H7 (cell line): Measurements from ENCODE around the gene MYH11. TPM values are rescaled to one million over a fixed set of nuclear protein-coding genes. Genes with fewer than 3 reads are reported as not detected.

Source experiments
- DNase-seq: peaks from one replicate; pipeline ENCODE4 v3.0.0; 2012
- H3K27me3 ChIP-seq: 2 replicates; pipeline ENCODE4 v1.6.0; 2011; ENCODE audit warnings: mild to moderate bottlenecking, low read length; ENCODE audit not compliant: control insufficient read depth, insufficient read depth
- H3K36me3 ChIP-seq: replicated peaks from 2 replicates; pipeline ENCODE4 v1.5.1; 2011; ENCODE audit warnings: low read length; ENCODE audit not compliant: control insufficient read depth, insufficient read depth
- H3K4me3 ChIP-seq: 2 replicates; pipeline ENCODE4 v1.5.1; 2011; ENCODE audit warnings: low read depth, mild to moderate bottlenecking, control low read depth, low read length, moderate library complexity; ENCODE audit not compliant: insufficient read depth
- total RNA-seq: library from RNA; depleted of rRNA; stranded (reverse); fragments of >200 nt; shearing (Covaris generic); gene quantifications from 2 replicates; pipeline ENCODE4 v1.2.3, GENCODE V29; 2014; rRNA removed

MYH11 gene
- total RNA-seq, 1 experiment from 2014 or later: not detected

GRCh38 chr16:15654591-15654990, 202.2 kb downstream of the MYH11 start:
- Histone ChIP-seq H3K4me3 (no peak overlapping the region), H3K27me3 (no peaks in the 10 kb centered on the region), H3K36me3 (peaks cover 2% of the 10 kb centered on the region)
- no peak for DNase-seq

- no peaks in the 10 kb centered on the region for H3K27me3 ChIP-seq
- no peak overlapping the region for H3K4me3 ChIP-seq
- peaks cover 2% of the 10 kb centered on the region for H3K36me3 ChIP-seq
- DNase-seq: no peak
Observed at GRCh38 chr16:15653227-15653626, 203.6 kb downstream of the MYH11 start.

Other genes with a start within 250 kb of the MYH11 start
- 5.3 and 8.2 TPM in 2 replicates for gene MARF1, start 213.9 kb downstream of the MYH11 start, total RNA-seq
- gene NDE1, start 206.8 kb downstream of the MYH11 start, total RNA-seq: 28.7 and 34.5 TPM in 2 replicates
- 56.2 and 69.5 TPM in 2 replicates for gene CEP20, start 31.6 kb upstream of the MYH11 start, total RNA-seq
- 22.0 and 29.5 TPM in 2 replicates for gene ABCC1, start 92.6 kb upstream of the MYH11 start, total RNA-seq